Neural cell (in vitro differentiated cells): Measurements from ENCODE around the gene KIRREL3.

Source experiments
- EP300 ChIP-seq: fragments of 450-650 bp; conservative IDR thresholded peaks from 2 replicates; pipeline ENCODE4 v1.6.1; 2014; ENCODE audit warnings: antibody characterized with exemption, mild to moderate bottlenecking, moderate library complexity; ENCODE audit not compliant: poor library complexity, severe bottlenecking
- EZH2 ChIP-seq: fragments of 200-600, 300-800 bp; shearing (Covaris generic), sonication (generic); IDR thresholded peaks from 2 replicates; pipeline ENCODE4 v1.6.1; 2014; ENCODE audit warnings: antibody characterized with exemption, low read length, borderline replicate concordance, mild to moderate bottlenecking; ENCODE audit not compliant: insufficient read depth, poor library complexity, severe bottlenecking
- MXI1 ChIP-seq: fragments of 450-650 bp; conservative IDR thresholded peaks from 2 replicates; pipeline ENCODE4 v1.6.1; 2014; ENCODE audit warnings: antibody characterized with exemption, mild to moderate bottlenecking; ENCODE audit not compliant: poor library complexity, severe bottlenecking
- POLR2AphosphoS5 ChIP-seq: IDR thresholded peaks from 2 replicates; pipeline ENCODE4 v1.6.1; 2012
- RAD21 ChIP-seq: fragments of 450-650 bp; conservative IDR thresholded peaks from 2 replicates; pipeline ENCODE4 v1.6.1; 2014; ENCODE audit warnings: antibody characterized with exemption, mild to moderate bottlenecking, moderate library complexity
- TAF1 ChIP-seq: IDR thresholded peaks from 2 replicates; pipeline ENCODE4 v1.6.1; 2012; ENCODE audit warnings: low read depth
- TF ChIP-seq, protein P1 (sequence below): fragments of 450-650 bp; IDR thresholded peaks from 2 replicates; pipeline ENCODE4 v1.5.1; 2014; ENCODE audit warnings: antibody characterized with exemption, mild to moderate bottlenecking, moderate library complexity; ENCODE audit not compliant: poor library complexity, severe bottlenecking
- TF ChIP-seq, protein P2 (sequence below): IDR thresholded peaks from 2 replicates; pipeline ENCODE4 v1.6.1; 2012; ENCODE audit warnings: borderline replicate concordance

DNA sequence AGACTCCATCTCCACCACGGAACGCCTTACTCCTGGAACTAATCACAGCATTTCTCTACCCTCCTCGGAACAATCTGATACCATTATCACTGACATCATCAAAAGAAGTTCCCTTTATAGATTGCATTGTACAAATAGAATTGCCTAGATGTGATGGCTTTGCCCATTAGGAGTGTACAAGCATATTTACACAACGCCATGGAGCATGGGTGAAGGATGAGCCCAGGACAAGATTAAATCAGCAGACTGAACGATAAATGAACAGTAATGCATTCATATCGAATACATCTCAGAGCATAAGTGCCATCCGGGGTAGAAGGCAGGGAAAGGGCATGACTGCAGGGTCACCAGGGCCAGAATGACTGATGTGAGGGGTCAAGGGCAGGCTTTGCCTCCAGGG is 57.3 kb downstream of the KIRREL3 start:
- TF ChIP-seq, protein P1, sequence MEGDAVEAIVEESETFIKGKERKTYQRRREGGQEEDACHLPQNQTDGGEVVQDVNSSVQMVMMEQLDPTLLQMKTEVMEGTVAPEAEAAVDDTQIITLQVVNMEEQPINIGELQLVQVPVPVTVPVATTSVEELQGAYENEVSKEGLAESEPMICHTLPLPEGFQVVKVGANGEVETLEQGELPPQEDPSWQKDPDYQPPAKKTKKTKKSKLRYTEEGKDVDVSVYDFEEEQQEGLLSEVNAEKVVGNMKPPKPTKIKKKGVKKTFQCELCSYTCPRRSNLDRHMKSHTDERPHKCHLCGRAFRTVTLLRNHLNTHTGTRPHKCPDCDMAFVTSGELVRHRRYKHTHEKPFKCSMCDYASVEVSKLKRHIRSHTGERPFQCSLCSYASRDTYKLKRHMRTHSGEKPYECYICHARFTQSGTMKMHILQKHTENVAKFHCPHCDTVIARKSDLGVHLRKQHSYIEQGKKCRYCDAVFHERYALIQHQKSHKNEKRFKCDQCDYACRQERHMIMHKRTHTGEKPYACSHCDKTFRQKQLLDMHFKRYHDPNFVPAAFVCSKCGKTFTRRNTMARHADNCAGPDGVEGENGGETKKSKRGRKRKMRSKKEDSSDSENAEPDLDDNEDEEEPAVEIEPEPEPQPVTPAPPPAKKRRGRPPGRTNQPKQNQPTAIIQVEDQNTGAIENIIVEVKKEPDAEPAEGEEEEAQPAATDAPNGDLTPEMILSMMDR: no peak
- TF ChIP-seq EP300: no peak
- no peak for TF ChIP-seq RAD21
- no peak for TF ChIP-seq EZH2
- no peak for TF ChIP-seq TAF1
- TF ChIP-seq, protein P2, sequence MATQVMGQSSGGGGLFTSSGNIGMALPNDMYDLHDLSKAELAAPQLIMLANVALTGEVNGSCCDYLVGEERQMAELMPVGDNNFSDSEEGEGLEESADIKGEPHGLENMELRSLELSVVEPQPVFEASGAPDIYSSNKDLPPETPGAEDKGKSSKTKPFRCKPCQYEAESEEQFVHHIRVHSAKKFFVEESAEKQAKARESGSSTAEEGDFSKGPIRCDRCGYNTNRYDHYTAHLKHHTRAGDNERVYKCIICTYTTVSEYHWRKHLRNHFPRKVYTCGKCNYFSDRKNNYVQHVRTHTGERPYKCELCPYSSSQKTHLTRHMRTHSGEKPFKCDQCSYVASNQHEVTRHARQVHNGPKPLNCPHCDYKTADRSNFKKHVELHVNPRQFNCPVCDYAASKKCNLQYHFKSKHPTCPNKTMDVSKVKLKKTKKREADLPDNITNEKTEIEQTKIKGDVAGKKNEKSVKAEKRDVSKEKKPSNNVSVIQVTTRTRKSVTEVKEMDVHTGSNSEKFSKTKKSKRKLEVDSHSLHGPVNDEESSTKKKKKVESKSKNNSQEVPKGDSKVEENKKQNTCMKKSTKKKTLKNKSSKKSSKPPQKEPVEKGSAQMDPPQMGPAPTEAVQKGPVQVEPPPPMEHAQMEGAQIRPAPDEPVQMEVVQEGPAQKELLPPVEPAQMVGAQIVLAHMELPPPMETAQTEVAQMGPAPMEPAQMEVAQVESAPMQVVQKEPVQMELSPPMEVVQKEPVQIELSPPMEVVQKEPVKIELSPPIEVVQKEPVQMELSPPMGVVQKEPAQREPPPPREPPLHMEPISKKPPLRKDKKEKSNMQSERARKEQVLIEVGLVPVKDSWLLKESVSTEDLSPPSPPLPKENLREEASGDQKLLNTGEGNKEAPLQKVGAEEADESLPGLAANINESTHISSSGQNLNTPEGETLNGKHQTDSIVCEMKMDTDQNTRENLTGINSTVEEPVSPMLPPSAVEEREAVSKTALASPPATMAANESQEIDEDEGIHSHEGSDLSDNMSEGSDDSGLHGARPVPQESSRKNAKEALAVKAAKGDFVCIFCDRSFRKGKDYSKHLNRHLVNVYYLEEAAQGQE: no peak
- TF ChIP-seq POLR2AphosphoS5: no peak
- no peak for TF ChIP-seq MXI1
